ENCODE measurements around the gene NEMP1. TPM values are rescaled to one million over a fixed set of nuclear protein-coding genes. Genes with fewer than 3 reads are reported as not detected.

NEMP1 gene
- 8.5 and 11.2 TPM in 2 replicates for total RNA-seq

GRCh38 chr12:57078519-57079404 lies at the start of gene NEMP1:
Gene NEMP1, minus strand, starts transcription at chr12:57078791. Its CDS starts 46 bp downstream, at chr12:57078745.

GRCh38 chr12:57127726-57128518 lies 49.3 kb upstream of the NEMP1 start, which contains the start of gene LRP1:
Gene LRP1, plus strand, starts transcription at chr12:57128483. Its CDS starts 482 bp downstream, at chr12:57128965.

GRCh38 chr12:57111031-57111734 lies 32.6 kb upstream of the NEMP1 start, which contains the start of gene STAT6:
Gene STAT6, minus strand, starts transcription at chr12:57111362. Its CDS starts 3,084 bp downstream, at chr12:57108278.

GRCh38 chr12:57088354-57089270 lies 10.0 kb upstream of the NEMP1 start, which contains the start of gene NAB2:
Gene NAB2, plus strand, starts transcription at chr12:57089114. Its CDS starts 158 bp downstream, at chr12:57089272.

GRCh38 chr12:57049890-57050289 lies 28.7 kb downstream of the NEMP1 start, which contains the start of gene MYO1A:
Gene MYO1A, minus strand, starts transcription at chr12:57050129. Its CDS starts 1,806 bp downstream, at chr12:57048323.

GRCh38 chr12:57016348-57016747 lies 62.2 kb downstream of the NEMP1 start, which contains the start of gene TAC3:
Gene TAC3, minus strand, starts transcription at chr12:57016529. Its CDS starts 732 bp downstream, at chr12:57015797.

GRCh38 chr12:57005980-57006808 lies 72.4 kb downstream of the NEMP1 start, which contains the start of gene ZBTB39:
Gene ZBTB39, minus strand, starts transcription at chr12:57006546. Its CDS starts 1,629 bp downstream, at chr12:57004917.

Other genes starting within 250 kb of the NEMP1 start
- gene SDR9C7, start 144.4 kb downstream of the NEMP1 start, total RNA-seq = not detected in 2 replicates
- gene RDH16, start 121.2 kb downstream of the NEMP1 start, total RNA-seq = 0.06 and 0.13 TPM in 2 replicates
- 2.9 and 3.0 TPM in 2 replicates for gene ZBTB39, start 72.2 kb downstream of the NEMP1 start, total RNA-seq
- not detected in 2 replicates for gene TAC3, start 62.3 kb downstream of the NEMP1 start, total RNA-seq
- gene MYO1A, start 28.7 kb downstream of the NEMP1 start, total RNA-seq = under 0.01 and 0.12 TPM in 2 replicates
- 45.1 and 88.0 TPM in 2 replicates for gene NAB2, start 10.3 kb upstream of the NEMP1 start, total RNA-seq
- 122 and 125 TPM in 2 replicates for gene STAT6, start 32.6 kb upstream of the NEMP1 start, total RNA-seq
- gene LRP1, start 49.7 kb upstream of the NEMP1 start, total RNA-seq = 403 and 490 TPM in 2 replicates
- 0.37 TPM in 1 of 2 replicates, not detected in the other for gene LRP1-AS, start 68.8 kb upstream of the NEMP1 start, total RNA-seq
- gene NXPH4, start 138.0 kb upstream of the NEMP1 start, total RNA-seq = 1.2 and 1.5 TPM in 2 replicates
- gene SHMT2, start 150.9 kb upstream of the NEMP1 start, total RNA-seq = 164 and 172 TPM in 2 replicates
- 0.40 and 0.50 TPM in 2 replicates for gene STAC3, start 172.4 kb upstream of the NEMP1 start, total RNA-seq